Activated CD8-positive, alpha-beta memory T cell treated with anti-CD3 and anti-CD28 coated beads, Interleukin-2, amount 10 ng/mL, durations not matched to agents 7 days and 5 days (primary cell): ENCODE results near the gene MTHFD1L. TPM values are rescaled to one million over a fixed set of nuclear protein-coding genes. Genes with fewer than 3 reads are reported as not detected.

ENCODE experiments used
- ATAC-seq: fragments of 150-1000 bp; cut with Tn5 transposase; one replicate; pipeline ENCODE4 v1.10.0; 2021; ENCODE audit warnings: moderate library complexity
- CTCF ChIA-PET: fragments of 350-600 bp; sonication (Branson Sonifier 250); formaldehyde crosslinking; loops from one replicate; lab custom pipeline; 2021; ENCODE audit warnings: antibody characterized with exemption; lab: Charles Lee
- DNase-seq: peaks from one replicate; pipeline ENCODE4 v3.0.0-alpha.2; 2020
- H3K27ac Mint-ChIP-seq: one replicate; pipeline ENCODE4 v1.8.0; 2021; ENCODE audit warnings: mild to moderate bottlenecking, mixed read lengths
- H3K27me3 Mint-ChIP-seq: one replicate; pipeline ENCODE4 v1.8.0; 2021; ENCODE audit warnings: mixed read lengths
- H3K36me3 Mint-ChIP-seq: one replicate; pipeline ENCODE4 v1.8.0; 2021; ENCODE audit warnings: mild to moderate bottlenecking, mixed read lengths
- H3K4me1 Mint-ChIP-seq: one replicate; pipeline ENCODE4 v1.8.0; 2021; ENCODE audit warnings: mixed read lengths
- H3K4me3 Mint-ChIP-seq: one replicate; pipeline ENCODE4 v1.8.0; 2021; ENCODE audit warnings: mild to moderate bottlenecking, moderate library complexity, mixed read lengths
- H3K9me3 Mint-ChIP-seq: one replicate; pipeline ENCODE4 v1.8.0; 2022; ENCODE audit warnings: low read depth, mixed read lengths
- total RNA-seq, 2 experiments: library from RNA; stranded (reverse); gene quantifications; one replicate each; pipeline ENCODE4 v1.2.3, GENCODE V29; 2021

The MTHFD1L gene
- total RNA-seq, 2 experiments from 2014 or later = 54.1 to 82.8 TPM

DNA sequence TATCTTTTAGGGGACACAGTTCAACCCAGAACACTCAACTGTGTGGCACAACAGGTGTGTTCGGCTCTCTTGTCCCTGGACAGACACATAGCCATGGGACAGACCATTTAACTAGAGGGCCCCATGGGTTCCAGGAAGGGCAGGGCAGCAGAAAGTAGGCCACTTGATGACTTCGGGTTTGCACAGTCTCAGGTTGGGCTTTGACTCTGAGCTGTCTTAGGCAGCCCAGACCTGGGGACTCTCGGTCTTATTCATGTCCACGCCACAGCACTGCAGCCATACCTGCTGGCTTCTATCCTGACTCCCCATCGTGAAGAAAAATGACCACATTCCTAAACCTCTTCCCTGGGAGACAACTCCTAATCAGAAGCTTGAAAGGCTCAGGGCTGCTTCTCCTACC is 228.2 kb downstream of the MTHFD1L start:
- H3K36me3 Mint-ChIP-seq = peaks cover 60% of the 10 kb centered on the region
- no peak overlapping the region for H3K4me3 Mint-ChIP-seq
- ATAC-seq (no peak), DNase-seq (no peak)
- H3K9me3 Mint-ChIP-seq = no peaks in the 10 kb centered on the region
- CTCF ChIA-PET = no interaction called here
- peaks cover 24% of the 10 kb centered on the region for H3K4me1 Mint-ChIP-seq
- H3K27ac Mint-ChIP-seq = no peak overlapping the region
- no peaks in the 10 kb centered on the region for H3K27me3 Mint-ChIP-seq

DNA sequence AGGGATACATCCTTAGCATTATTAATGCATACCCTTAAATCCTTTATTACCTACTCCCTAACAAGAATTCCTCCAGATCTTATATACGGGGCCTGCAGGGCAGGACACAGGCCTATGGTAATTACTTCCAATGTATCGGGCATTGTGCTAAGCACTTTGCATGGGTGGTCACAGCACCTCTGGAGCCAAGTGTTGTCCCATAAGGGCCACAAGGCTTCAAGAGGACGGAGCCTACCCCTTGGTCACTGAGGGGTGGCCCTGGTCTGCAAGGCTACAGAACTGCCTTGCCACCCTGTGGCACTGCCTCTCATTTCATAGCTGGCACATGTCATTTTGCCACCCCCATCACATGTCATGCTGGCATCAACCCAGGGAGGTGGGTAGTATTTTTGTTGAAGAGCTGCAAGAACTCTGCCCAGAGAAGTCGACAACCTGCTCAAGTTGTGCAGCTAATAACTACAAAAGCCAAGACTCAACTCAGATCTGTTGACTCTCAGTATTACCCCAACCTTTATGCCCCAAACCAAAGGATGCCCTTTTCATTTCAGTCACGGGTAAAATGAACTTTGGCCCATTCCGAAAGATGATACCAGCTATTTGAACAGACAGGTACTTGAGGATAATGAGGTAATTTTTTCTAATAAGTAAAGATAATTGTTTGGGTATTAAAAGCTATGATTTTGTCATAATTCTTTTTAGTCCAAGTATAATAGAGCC is 230.2 kb downstream of the MTHFD1L start:
- H3K4me3 Mint-ChIP-seq = no peak overlapping the region
- H3K4me1 Mint-ChIP-seq = peaks cover 25% of the 10 kb centered on the region
- no peaks in the 10 kb centered on the region for H3K9me3 Mint-ChIP-seq
- H3K27ac Mint-ChIP-seq = no peak overlapping the region
- CTCF ChIA-PET = no interaction called here
- DNase-seq (no peak), ATAC-seq (no peak)
- H3K36me3 Mint-ChIP-seq = peaks cover 58% of the 10 kb centered on the region
- no peaks in the 10 kb centered on the region for H3K27me3 Mint-ChIP-seq

DNA sequence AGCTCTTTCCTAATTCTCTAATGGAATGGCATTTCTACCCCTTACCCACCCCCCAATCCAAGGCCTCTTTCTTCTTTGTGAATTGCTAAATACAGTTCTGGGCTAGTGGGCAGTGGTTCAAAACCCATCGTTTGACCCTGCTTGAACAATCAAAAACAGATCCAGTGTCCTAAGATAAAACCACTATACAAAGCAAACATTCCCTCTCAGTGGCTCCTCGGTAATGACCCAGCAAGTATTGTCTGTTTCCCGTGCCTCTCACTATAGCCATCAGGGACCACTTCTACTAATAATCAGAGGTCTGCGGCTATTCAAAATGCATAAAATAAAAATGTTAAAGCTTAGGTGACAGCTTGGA is 230.7 kb downstream of the MTHFD1L start:
- ATAC-seq = no peak
- H3K4me3 Mint-ChIP-seq = no peak overlapping the region
- H3K9me3 Mint-ChIP-seq = no peaks in the 10 kb centered on the region
- peaks cover 22% of the 10 kb centered on the region for H3K4me1 Mint-ChIP-seq
- H3K36me3 Mint-ChIP-seq = peaks cover 57% of the 10 kb centered on the region
- no peak for DNase-seq
- CTCF ChIA-PET = interaction anchor here (1.3 kb wide), 1 partner anchor 82 kb away, joined by 6 read pairs; no protein-coding TSS in a partner anchor
- no peak overlapping the region for H3K27ac Mint-ChIP-seq
- H3K27me3 Mint-ChIP-seq = no peaks in the 10 kb centered on the region

GRCh38 chr6:151096691-151097606 is 231.4 kb downstream of the MTHFD1L start:
- Mint-ChIP-seq H3K9me3 (no peaks in the 10 kb centered on the region), H3K4me1 (peaks cover 22% of the 10 kb centered on the region), H3K4me3 (no peak overlapping the region), H3K36me3 (peaks cover 58% of the 10 kb centered on the region), H3K27ac (peak overlapping the region; percentile 7), H3K27me3 (no peaks in the 10 kb centered on the region)
- DNase-seq = no peak
- no peak for ATAC-seq
- CTCF ChIA-PET = interaction anchor here (0.8 to 1.3 kb wide), 4 partner anchors 82 to 227 kb away, joined by 3 to 6 read pairs (median 3); no protein-coding TSS in a partner anchor

GRCh38 chr6:151098166-151098565 is 232.7 kb downstream of the MTHFD1L start:
- CTCF ChIA-PET = interaction anchor here (0.9 to 1.2 kb wide), 3 partner anchors 9 to 206 kb away, joined by 3 read pairs; no protein-coding TSS in a partner anchor
- ATAC-seq = peak; percentile 49
- no peaks in the 10 kb centered on the region for H3K27me3 Mint-ChIP-seq
- no peaks in the 10 kb centered on the region for H3K9me3 Mint-ChIP-seq
- DNase-seq = peak; percentile 58
- H3K27ac Mint-ChIP-seq = no peak overlapping the region
- no peak overlapping the region for H3K4me3 Mint-ChIP-seq
- H3K36me3 Mint-ChIP-seq = peaks cover 50% of the 10 kb centered on the region
- H3K4me1 Mint-ChIP-seq = peaks cover 17% of the 10 kb centered on the region

DNA sequence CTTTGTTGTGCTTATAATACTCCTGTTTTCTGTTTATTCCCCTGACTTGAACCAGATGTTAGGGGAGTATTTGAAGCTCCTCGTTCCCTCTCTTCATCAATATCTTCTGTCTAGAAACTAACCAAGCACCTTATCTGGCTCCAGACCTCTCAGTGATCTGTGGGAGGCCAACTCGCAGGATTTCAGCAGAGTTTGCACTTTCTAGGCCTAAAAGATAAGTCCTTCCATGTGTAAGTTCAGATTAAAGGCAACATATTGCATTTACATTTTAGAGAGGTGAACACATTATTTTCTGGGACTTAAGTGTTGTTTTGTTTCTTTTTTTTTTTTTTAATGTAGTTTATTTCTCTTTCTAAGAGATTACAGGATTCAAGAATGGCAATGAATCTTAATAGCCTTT is 234.8 kb downstream of the MTHFD1L start:
- CTCF ChIA-PET = no interaction called here
- H3K27ac Mint-ChIP-seq = no peak overlapping the region

GRCh38 chr6:151101161-151101815 is 235.8 kb downstream of the MTHFD1L start:
- Mint-ChIP-seq H3K27ac (no peak overlapping the region), H3K4me1 (peaks cover 17% of the 10 kb centered on the region), H3K4me3 (no peak overlapping the region), H3K36me3 (peaks cover 40% of the 10 kb centered on the region), H3K27me3 (no peaks in the 10 kb centered on the region), H3K9me3 (no peaks in the 10 kb centered on the region)
- CTCF ChIA-PET = no interaction called here
- ATAC-seq (no peak), DNase-seq (no peak)

More for the DNA sequence above, 234.8 kb downstream of the MTHFD1L start:
- Mint-ChIP-seq H3K27me3 (no peaks in the 10 kb centered on the region), H3K4me3 (no peak overlapping the region), H3K4me1 (peaks cover 17% of the 10 kb centered on the region), H3K36me3 (peaks cover 43% of the 10 kb centered on the region), H3K9me3 (no peaks in the 10 kb centered on the region)
- ATAC-seq (no peak), DNase-seq (no peak)

GRCh38 chr6:151101816-151102694 is 236.6 kb downstream of the MTHFD1L start:
- DNase-seq = no peak
- no peaks in the 10 kb centered on the region for H3K27me3 Mint-ChIP-seq
- CTCF ChIA-PET = interaction anchor here (1.5 kb wide), 1 partner anchor 88 kb away, joined by 3 read pairs; no protein-coding TSS in a partner anchor
- peaks cover 33% of the 10 kb centered on the region for H3K36me3 Mint-ChIP-seq
- ATAC-seq = no peak
- H3K9me3 Mint-ChIP-seq = no peaks in the 10 kb centered on the region
- H3K4me1 Mint-ChIP-seq = peaks cover 17% of the 10 kb centered on the region
- no peak overlapping the region for H3K27ac Mint-ChIP-seq
- H3K4me3 Mint-ChIP-seq = no peak overlapping the region

GRCh38 chr6:151103266-151103665 is 237.8 kb downstream of the MTHFD1L start:
- CTCF ChIA-PET = interaction anchor here (1.5 kb wide), 1 partner anchor 89 kb away, joined by 3 read pairs; no protein-coding TSS in a partner anchor
- H3K4me3 Mint-ChIP-seq = no peak overlapping the region
- no peak for ATAC-seq
- no peak for DNase-seq
- no peak overlapping the region for H3K27ac Mint-ChIP-seq
- H3K9me3 Mint-ChIP-seq = no peaks in the 10 kb centered on the region
- H3K27me3 Mint-ChIP-seq = no peaks in the 10 kb centered on the region
- peaks cover 5% of the 10 kb centered on the region for H3K4me1 Mint-ChIP-seq
- H3K36me3 Mint-ChIP-seq = peaks cover 27% of the 10 kb centered on the region

DNA sequence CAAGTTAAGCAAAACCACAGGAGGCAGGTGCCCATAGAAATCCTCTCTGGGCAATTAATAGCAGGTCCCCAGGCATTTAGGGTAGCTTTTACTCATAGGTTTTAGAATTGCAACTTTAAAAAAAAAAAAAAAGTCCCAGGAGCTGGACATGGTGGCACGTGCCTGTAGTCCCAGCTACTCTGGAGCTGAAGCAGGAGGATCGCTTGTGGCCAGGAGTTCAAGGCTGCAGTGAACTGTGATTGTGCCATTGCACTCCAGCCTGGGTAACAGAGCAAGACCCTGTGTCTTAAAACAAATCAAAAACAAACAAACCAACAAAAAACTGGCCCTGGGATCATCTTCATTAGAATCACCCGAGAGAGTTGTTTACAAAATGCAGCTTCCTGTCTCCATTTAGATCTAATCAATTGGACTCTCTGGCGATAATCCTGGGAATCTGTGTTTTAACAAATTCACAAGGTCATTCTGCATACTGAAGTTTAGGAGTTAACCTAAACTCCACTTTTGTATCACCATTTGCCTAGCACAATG is 242.5 kb downstream of the MTHFD1L start:
- Mint-ChIP-seq H3K4me3 (no peak overlapping the region), H3K9me3 (no peaks in the 10 kb centered on the region)
- CTCF ChIA-PET = no interaction called here

GRCh38 chr6:151108548-151108947 is 243.0 kb downstream of the MTHFD1L start:
- Mint-ChIP-seq H3K4me1 (no peaks in the 10 kb centered on the region), H3K36me3 (peaks cover 3% of the 10 kb centered on the region), H3K9me3 (no peaks in the 10 kb centered on the region), H3K27me3 (peaks cover 5% of the 10 kb centered on the region), H3K4me3 (no peak overlapping the region), H3K27ac (no peak overlapping the region)
- DNase-seq (no peak), ATAC-seq (no peak)
- CTCF ChIA-PET = no interaction called here

More for the DNA sequence above, 242.5 kb downstream of the MTHFD1L start:
- Mint-ChIP-seq H3K4me1 (no peaks in the 10 kb centered on the region), H3K27ac (no peak overlapping the region), H3K27me3 (peaks cover 5% of the 10 kb centered on the region), H3K36me3 (peaks cover 7% of the 10 kb centered on the region)
- ATAC-seq = no peak
- no peak for DNase-seq

GRCh38 chr6:151109361-151109760 is 243.9 kb downstream of the MTHFD1L start:
- CTCF ChIA-PET = no interaction called here
- H3K27ac Mint-ChIP-seq = no peak overlapping the region
- ATAC-seq (no peak), DNase-seq (no peak)
- peaks cover 5% of the 10 kb centered on the region for H3K27me3 Mint-ChIP-seq
- H3K36me3 Mint-ChIP-seq = no peaks in the 10 kb centered on the region
- no peak overlapping the region for H3K4me3 Mint-ChIP-seq
- no peaks in the 10 kb centered on the region for H3K4me1 Mint-ChIP-seq
- no peaks in the 10 kb centered on the region for H3K9me3 Mint-ChIP-seq
